Measurements from ENCODE around the gene GLMP. TPM values are rescaled to one million over a fixed set of nuclear protein-coding genes. Genes with fewer than 3 reads are reported as not detected.

Gene GLMP
- total RNA-seq, 1 experiment from 2014 or later: 27.7 TPM

DNA sequence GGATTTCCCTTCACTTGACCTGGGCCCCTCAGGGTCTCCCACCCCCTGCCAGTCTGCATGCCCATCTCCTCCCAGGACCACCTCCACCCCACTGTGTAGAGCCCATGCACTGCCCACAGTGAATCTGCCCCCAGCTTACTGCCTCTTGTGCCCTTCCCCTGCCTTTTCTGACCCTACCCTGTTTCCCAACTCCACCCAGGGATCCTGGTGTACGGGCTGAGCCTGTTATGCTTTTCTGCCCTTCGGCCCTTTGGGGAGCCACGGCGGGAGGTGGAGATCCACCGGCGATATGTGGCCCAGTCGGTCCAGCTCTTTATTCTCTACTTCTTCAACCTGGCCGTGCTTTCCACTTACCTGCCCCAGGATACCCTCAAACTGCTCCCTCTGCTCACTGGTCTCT, 9.4 kb downstream of the GLMP start:
- DNase-seq (ENCODE audit: low read depth): no peak

DNA sequence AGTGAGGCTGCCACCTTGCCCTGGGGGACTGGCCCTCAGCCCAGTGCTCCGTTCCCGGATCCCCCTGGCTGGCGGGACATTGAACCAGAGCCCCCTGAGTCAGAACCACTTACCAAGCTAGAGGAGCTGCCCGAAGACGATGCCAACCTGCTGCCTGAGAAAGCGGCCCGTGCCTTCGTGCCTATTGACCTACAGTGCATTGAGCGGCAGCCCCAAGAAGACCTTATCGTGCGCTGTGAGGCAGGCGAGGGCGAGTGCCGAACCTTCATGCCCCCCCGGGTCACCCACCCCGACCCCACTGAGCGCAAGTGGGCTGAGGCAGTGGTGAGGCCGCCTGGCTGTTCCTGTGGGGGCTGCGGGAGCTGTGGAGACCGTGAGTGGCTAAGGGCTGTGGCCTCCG, 10.0 kb downstream of the GLMP start:
- DNase-seq (ENCODE audit: low read depth): no peak

DNA sequence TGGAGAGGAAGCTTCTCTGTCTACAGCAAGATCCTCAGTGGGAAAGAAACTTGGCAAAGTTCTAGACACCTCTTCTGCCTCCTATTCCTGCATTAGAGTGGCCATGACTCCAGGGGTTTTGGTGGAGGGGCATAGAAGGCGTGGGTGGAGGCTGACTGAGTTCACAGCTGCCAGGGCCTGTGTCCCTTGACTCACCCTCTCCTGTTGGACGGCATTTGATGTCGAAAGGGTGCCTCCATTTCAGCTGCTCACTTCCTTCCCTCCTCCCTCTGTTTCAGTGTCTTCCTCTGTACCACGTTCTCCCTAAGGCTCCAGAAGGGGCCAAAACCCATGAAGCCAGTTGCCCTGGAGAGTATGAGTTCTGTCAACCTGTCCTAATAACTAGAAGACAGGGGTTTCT, 10.7 kb downstream of the GLMP start:
- no peak for DNase-seq (ENCODE audit: low read depth)

DNA sequence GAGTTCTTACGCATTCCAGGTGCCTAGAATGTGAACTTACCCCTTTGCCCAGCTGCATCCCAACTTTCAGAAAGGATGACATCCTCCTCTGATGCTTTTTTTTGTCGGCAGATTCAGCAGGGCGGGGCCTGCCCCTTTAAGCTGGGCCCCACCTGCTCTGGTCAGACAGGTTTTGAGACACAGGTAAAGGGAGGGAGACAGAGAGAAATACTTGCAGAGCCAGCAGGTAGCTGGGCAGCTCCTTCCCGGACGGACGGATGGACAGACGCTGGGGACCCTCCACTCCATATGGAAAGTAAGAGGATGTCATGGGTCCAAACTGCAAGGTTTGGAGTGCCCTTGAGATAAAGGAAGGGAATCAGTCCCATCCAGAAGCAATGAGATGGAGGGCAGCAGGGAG, 11.4 kb downstream of the GLMP start, which contains the start of gene TMEM79:
TSS of gene TMEM79 (plus strand) at position 214 of the 400 bp plus-strand sequence. CDS start 902 bp downstream, outside the sequence.
- DNase-seq (ENCODE audit: low read depth): no peak

DNA sequence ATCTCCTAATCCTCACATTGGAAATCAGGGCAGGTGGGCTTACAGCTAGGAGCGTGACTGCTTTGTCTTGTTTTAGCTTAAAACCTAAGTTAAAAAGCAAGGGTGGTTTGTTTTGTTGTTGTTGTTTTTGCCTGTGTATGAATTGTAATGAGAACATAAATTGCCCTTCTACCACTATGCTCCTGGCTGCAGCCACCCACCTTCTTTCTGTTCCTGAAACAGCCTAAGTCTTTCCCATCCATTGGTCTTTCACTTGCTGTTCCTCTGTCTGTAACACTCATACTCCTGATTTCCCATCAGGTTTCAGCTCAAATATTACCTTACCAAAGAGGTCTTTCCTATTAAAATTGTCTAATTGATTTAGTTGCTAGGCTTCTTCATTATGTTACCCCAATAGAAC, 12.0 kb downstream of the GLMP start:
- DNase-seq (ENCODE audit: low read depth): no peak

DNA sequence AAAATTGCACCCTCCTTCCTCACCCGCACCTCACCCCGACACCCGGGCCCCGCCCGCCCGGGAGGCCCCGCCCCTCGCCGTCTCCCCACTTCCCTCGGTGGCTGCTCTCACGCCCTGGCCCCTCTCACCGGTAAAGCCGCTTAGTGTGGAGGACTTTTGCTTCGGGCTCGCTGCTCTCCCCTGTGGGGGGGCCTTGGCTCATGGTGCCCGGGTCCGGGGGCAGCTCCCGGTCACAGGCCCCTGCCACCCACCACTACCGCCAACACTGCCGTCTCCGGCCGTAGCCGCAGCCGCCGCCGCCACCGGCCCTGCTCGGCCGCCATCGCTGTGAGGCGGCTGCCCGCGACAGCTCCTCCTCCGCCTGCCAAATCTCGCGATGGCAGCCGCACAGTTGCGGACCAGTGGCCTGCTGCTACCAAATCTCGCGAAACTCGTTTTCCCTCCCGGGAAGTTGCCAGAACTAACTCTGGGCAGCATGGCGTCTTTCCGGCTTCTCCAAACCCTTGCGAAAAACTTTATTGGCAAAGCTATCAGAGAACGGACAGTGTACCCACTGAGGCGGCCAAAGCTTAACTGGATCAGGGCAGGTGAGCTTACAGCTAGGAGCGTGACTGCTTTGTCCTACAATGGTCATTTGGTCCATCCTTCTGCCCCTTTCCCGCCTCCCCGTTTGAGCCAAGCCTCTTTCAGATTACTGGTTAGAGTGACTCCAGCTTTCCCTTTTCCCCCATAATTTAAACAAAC, 12.8 kb downstream of the GLMP start, which contains the start of gene SMG5:
TSS of gene SMG5 (minus strand) at position 347 of the 744 bp plus-strand sequence. CDS start at position 202, 145 bp downstream.
- peak; percentile 99 for DNase-seq (ENCODE audit: low read depth)

DNA sequence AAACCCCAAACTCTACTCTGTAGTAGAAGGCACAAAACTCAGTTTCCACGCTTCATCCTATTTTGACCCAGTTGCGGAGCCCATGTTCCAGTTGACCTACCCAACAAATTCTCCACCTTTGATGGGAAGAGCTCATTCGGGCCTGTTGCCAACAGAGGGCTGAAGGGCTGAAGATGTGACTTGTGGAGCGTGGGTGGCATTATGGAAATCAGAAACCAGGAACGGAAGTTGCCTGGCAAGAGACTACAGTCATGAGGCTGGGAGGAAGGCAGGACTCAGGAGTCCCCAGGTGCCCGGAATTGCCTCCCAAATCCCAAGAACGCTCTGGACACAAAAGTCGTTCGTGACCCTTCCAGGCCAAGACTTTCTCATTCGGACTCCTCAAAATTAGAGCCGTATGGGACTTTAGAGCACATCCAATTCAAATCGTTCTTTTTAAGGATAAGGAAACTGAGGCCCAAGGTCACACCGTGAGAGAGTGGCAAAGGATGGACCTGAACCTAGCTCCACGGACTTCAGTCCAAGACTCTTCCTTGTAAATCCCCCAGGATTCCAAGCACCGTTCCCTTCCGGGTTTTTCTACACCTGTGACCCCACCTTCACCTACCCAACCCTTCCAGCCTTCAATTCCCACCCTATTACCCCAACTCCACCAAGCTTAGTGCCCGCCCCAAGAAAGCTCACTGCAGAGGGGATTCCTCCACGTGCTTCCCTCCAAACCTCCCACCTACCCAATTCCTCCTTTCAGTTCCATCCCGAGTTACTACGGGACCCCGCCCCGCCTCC, 13.6 kb downstream of the GLMP start:
- peak; percentile 51 for DNase-seq (ENCODE audit: low read depth)

DNA sequence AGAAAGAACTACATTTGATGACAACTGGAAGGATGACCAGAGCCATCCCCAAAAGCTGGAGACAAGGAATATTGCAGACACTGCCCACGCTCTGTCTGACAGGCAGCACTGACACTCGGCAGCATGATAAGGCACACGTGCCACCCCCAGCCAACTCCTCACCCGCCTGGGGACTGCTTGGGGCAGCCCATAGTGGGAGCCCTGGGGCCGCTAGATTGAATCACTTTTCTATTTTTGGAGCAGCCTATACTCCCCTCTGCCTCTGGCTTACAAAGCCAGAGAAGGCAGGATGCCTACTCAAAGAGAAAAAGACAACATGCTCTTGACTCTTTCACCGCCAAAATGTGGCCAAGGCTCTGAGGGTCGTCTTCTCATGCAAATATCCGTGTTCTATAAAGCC, 14.2 kb downstream of the GLMP start:
- peak; percentile 48 for DNase-seq (ENCODE audit: low read depth)

DNA sequence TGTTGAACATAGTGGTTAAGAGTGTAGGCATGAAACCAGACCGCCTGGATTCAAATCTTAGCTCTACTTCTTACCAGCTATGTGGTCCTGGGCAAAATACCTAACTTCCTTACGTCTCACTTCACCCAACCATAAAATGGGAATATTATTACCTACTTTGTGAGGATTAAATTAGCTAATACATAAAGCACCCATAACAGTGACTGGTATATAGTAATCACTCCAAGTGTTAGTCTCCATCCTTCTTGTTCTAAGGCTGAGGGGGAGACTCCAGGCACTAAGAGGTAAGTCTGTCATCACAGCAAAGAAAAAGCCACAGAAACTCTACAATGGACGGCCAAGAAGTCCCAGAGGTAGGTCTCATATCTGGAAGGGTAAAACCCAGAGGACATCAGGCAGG, 15.6 kb downstream of the GLMP start:
- no peak for DNase-seq (ENCODE audit: low read depth)

DNA sequence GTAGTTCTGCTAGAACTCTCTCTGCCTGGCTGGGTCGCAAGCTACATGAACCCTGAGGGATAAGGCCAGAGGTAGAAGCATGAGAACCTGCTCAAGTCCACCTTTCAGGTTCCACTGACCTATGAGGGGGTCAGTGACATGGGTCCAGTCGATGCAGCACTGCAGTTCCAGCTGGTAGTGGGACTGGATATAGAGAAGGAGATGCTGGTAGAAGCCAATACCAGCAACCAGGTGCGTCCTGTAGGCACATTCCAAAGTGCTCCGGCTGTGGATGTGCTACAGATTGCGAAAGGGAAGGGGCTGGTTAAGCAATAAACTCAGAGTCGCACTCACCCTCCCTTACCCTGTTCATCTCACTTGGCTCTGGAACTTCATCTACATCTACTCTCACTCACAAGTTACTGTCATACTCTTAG, 18.5 kb downstream of the GLMP start:
- DNase-seq (ENCODE audit: low read depth): no peak

DNA sequence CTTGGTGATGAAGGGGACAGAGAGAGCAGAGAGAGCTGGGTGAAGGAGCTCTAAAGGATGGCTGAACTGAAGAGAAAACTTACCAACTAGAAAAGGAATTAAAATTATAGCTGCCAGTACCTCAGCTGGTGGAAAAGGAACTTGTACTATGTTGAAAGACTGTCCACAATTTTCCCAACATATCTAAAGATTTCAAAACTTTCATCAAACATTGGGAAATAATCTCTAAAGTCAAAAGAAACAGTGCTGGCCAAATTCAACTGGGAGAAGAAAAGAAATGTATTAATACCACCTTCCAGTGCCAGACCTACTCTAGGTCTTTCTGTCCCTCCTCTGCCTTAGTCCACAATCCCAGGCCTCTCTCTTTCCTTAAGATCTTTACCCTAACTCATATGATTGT, 18.9 kb downstream of the GLMP start:
- DNase-seq (ENCODE audit: low read depth): no peak

DNA sequence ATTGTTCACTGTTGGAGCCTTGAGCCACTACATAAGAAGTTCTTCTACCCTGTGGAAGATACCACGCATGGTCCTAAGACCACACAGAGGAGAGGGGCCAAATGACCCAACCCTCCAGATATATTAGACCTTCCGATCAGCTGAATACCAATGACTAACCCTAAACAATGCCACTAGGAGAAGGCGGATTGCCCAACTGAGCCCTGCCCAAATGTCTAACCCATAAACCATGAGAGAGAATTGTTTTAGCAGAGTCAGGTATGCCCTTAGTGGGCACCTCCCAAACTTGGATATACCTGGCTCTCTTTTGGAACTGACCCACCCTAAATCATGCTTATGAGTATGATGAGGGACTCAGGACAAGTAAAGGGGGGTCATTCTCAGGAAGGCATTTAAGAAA, 25.2 kb downstream of the GLMP start:
- no peak for DNase-seq (ENCODE audit: low read depth)

DNA sequence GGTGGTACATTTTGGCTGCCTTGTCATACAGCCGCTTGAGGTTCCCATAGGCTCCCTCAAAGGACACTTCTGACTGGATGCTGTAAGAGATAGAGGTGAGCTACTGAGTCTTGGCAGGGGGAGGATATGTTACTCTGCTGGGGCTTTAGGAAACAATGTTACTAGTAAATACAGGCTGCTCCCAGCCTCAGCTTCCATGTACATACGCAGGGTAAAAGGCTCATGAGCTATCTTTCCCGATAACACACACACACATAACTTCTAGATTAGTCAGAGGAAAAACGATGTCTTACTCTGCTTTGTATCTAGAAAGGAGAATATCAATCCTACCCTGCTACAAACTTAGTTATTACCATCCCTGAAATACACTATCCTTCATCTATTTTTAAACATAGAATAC, 27.1 kb downstream of the GLMP start:
- no peak for DNase-seq (ENCODE audit: low read depth)

DNA sequence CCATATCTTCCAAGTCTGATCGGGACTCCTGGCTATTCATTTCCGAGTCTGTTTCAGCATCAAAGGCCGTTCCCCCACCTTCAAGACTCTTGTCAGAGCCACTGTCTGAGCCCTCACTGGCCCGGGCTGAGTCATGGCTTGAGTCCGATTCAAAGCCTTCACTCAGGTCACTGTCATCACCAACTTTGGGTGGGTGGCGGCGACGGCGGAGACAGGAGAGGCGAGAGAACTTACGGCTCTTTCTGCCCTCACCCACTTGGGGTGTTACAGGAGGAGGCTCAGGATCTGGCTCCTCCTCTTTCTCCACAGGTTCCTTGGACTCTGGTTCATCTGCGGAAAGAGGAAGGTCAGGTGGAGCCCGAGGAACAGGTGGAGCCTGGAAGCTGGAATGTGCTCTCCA, 29.4 kb downstream of the GLMP start:
- no peak for DNase-seq (ENCODE audit: low read depth)

DNA sequence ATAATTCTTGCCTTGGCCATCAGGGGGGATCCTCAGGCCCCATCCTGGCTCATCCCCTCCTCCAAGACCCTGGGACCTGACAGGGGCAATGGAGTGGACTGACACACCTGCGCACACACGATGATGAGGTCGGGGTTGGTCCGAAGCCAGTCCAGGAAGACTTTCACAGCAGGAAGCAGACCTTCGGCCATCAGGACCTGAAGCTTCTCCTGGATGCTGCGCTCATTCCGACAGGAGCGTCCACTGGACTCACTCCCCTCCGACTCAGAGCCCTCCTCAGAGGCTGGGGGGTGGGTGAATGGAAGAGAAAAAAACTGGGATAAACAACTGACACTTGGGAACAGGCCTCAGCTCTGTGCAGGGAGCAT, 32.2 kb downstream of the GLMP start:
- DNase-seq (ENCODE audit: low read depth): no peak

DNA sequence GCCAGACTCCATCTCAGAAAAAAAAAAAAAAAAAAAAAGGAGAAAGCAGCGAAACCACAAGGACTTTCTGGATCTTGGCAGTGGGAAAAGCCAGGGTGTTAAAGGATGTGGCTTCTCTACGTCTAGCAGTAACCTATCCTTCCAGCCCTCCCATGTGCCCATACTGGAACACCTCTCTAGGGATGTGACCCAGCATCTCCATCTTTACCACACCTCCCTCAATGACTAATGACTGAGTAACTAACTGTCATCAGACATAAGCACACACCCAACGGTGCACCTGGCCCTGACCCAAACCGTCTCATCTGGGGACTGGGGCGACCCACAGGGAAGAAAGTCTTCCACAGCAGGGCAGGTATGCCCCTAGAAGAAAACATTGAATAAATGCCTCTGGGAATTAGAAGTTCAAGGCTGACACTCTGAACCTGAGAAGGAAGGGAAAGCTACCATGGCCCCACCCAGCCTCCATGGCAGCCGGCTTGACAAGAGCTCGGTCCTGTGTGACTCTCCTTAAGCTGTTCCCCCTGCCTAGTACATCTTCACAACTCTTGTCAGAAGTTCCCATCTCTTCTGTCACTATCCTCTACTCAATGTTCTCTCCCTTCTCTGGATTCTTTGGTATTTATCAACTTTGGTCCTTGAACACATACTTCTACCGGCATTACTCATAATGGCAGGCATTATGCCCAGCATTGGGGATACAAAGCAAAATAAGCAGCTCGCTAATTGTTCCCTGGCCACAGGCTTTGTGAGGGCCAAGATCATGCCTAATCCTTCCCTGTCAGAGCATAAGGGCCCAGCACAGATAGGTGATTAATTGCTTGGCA, 32.8 kb downstream of the GLMP start:
- peak; percentile 86 for DNase-seq (ENCODE audit: low read depth)

DNA sequence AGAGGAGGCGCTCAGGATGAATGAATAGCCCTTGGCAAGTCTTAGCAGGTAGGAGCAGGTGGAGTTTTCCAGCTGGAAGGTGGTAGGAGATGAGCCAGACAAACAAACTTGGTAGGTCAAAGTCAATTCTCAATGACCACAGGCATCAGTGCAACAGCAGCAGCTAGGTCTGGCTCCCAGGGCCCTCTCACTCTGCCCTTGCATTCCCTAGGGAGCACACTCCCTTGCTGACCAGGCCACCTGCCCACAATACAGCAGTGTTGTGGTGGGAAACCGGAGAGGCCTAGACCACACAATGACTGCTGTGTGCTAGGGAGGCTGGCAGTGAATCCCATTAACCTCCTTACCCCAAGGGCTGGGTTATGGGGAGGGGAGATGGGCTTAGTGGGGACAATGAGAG, 34.6 kb downstream of the GLMP start:
- DNase-seq (ENCODE audit: low read depth): no peak

DNA sequence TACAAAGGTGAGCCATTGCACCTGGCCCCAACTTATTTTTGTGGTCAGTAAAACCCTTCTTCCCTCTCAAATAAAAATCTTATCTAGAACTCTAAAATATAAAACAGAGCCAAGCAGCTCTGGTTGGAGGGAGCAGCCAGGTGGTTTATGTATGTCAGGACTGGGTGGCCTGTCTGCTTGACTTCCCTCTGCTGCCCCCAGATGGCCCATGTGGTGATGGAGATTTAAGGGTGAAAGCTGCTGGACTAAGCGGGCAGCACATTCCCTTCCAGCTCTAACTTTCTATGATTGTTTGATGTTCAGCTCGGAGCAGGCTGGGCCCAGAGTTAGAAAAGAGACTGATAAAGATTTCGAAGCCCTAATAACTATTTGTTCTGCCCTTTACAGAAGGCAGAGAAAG, 35.7 kb downstream of the GLMP start:
- DNase-seq (ENCODE audit: low read depth): no peak

DNA sequence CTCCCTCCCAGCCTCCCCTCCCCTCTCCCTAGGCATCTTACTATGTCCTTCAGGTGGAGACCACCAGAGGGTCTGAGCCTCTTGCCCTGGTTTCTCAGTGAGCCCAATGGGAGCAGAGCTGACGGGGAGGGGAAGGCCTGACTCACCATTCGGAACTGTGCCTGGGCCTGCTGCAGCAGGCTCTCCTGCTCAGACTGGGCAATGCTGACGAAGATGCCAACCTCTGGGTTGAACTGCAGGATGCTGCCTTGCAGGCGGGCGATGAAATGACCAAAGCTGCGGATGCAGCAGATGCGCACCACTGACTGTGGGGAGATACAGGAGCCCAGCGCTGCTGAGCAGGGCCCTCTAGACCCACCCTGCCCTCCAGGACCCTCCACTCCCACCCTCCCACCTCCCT, 36.6 kb downstream of the GLMP start:
- DNase-seq (ENCODE audit: low read depth): no peak

DNA sequence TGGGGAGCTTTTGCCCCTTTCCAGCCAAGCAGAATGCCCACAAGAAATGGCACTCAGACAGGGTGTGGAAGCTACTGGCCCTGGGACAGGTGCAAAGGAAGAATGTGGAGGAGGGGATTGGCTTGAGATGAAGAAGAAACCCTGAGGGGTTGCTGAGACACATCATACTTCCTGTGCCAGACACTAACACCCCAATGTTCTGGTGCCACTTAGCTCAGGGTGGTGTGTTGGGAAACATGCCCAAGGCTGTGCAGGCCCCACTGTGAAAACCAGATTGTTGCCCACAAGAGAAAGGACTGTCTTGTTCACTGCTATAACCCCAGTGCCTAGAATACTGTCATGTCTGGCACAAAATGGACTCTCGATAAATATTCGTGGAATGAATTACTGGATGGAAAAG, 37.8 kb downstream of the GLMP start:
- no peak for DNase-seq (ENCODE audit: low read depth)

DNA sequence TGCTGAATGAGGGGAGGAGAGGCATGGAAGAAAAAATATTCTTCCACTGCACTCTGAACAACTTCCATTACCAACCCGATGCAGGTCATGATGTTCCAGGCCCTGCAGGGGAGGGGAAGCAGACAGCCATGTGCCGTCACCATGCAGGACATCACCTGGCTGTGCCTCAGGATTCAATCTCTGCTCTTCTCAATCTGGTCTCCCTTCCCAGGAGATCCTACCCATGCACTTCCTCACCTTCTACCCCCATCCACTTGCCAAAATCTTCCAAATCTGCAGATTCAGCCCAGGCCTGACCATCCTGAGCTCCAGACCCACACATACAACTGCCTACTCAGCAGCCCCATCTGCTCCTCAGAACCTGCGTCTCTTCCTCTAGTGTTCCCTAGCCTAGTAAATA, 41.8 kb downstream of the GLMP start:
- no peak for DNase-seq (ENCODE audit: low read depth)

DNA sequence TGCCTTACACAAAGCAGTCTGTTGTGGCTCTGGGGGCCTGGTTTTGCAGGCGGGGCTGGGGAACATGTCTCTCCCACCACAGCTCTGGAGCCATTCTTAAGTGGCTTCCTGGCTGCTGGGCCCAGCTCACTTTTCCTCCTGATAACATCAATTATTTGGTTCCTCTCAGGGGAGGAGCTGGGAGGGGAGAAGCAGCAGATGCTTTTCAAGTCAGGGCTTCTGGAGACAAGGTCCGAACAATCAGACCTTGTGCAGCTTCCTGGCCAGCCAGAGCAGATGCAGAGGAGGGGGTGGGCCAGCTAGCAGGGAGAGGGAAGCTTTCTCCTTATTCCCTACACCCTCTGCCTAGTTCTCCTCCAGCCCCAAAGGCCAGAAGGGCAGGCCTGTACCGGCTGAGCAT, 44.0 kb downstream of the GLMP start:
- no peak for DNase-seq (ENCODE audit: low read depth)
